NK-92 treated with Interleukin-12 subunit alpha and Interleukin-12 subunit beta, amount 100 ng/mL, for 24 hours (cell line): Measurements from ENCODE around the gene ATIC.

Experiments
- DNase-seq: peaks from one replicate; lab custom pipeline; 2025; lab: John Stamatoyannopoulos, UW

Gene ATIC

GRCh38 chr2:215361211-215361875 lies 49.5 kb downstream of the ATIC start:
- no peak for DNase-seq

DNA sequence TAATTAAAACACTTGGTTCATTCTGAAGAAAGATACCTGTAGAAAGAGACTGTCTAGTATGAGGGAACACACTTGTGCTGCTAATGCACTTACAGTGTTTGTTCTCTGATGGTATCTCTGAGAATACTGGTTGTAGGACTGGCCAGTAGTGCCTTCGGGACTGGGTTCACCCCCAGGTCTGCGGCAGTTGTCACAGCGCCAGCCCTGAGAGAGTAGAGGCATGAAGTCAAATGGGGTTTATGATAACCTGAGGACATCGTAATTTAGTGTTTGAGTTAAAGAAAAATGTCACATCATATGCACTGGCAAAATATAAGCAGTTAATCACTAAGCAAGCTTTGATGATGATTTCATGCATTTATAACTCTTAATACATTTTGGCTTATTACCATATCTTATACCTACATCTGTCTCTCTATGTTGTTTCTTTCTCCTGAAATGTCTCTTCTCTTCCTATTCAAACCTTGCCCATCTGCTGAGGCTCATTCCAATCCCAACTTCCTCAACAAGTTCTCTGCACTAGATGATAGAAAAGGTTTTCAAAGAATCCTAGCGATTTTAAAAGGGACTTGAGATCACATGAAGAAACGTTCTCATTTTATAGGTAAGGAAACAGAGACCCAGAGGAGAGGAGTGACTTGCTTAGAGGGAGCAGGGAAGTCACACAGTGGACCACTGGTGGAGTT lies 50.2 kb downstream of the ATIC start:
- no peak for DNase-seq

DNA sequence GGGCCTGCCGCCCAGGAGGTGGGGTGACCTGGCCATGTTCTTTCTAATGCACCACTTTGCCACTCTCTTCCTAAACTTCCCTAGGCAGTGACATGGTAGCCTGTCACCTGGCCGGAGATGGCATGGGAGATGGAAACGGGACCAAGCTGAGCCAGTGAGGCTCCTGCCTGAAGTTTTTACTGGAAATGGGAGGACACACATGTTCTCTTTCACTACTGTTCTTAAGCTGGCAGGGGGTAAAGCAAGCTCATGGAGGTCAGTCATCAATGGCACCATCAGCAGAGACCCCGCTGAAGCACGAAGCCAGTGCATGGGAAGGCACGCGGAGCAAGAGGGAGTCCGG lies 50.7 kb downstream of the ATIC start:
- no peak for DNase-seq

DNA sequence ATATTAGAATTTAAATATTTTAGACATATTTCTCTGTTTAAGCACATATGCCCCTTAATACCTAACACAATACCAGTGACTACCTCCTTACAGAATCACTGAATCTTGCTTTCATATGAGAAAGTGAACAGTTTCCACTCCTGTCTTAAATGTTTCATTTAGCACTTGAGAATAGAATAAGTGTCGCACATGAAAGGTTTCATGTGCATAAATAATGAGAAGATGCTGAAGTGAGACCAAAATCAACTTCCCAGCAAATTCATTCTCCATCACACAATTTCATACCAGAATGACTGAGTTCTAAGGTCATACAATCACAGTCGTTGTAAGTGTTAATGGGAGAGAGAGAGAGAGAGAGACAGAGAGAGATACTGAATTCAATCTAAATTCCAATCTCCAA lies 51.2 kb downstream of the ATIC start:
- no peak for DNase-seq

DNA sequence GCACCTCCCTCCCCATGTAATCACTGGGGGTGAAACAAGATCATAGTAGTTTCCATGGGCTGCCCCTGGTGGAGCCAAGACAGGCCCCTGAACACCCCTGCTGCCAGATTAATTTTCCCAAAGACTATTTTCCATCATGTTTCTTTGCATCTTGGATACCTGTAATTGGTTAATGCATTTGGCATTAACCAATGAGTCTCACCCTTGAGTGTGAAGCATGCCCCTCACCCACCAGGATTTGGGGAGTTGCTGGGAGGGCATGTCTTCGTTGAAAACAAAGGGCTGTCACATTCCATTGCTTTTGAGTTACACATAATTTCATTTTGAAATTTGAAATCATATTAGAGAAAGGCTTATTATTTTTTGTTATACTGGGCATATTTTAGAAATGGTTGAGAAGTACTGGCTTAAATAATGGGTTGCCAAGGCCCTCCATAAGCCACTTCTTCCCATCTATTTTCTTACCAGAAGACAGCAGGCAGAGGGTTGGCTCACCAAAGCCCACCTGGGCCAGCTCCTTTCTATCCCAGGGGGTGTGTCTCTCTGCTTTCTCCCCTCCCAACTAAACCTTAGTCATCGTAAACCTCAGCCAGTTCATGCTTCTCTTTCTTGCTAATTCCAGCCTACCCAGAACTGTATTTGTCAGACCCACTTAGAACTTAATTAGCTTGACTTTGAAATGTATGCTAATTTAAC lies 51.8 kb downstream of the ATIC start:
- no peak for DNase-seq

DNA sequence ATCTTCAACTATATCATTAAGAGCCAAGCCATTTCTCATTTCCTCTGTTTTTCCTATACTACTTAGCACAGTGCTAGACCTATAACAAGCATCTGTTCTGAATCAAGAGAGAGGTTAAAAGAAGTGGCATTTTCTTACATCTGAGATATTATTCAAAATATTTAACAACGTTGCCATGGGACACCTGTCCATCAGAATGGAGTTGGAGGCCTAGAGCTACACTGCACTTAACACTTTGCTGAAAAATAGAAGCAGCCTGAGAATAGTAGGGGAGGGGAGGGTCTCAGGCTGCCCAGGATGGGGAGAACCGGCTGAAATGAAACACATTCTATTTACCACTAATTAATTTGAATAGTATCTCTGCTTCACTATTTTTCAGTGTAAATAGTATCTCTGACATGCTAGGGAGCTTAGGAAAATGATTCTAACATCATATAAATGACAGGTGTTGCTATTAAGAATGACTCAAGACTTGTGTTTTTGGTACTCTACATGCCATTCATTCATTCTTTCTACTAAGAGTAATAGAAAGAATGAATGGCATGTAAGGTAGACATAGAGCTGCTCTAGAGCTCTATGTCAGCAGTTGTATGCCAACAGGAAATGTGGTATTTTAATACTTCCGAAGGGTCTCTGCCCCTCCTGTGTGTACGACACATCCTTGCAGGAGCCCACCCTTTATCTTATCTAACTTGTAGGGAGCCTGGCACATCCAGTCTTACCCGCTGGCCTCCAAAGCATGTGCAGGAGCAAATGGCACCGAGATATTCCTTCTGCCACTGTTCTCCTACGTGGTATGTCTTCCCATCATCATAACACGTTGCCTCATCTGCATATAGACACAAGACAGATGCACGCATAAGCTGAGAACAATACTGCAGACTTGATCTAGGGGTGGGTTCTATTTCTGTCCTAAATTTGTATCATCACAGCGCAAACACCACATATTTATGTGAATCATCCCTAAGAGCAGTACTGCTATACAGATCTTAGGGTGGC lies 52.6 kb downstream of the ATIC start:
- DNase-seq: no peak

DNA sequence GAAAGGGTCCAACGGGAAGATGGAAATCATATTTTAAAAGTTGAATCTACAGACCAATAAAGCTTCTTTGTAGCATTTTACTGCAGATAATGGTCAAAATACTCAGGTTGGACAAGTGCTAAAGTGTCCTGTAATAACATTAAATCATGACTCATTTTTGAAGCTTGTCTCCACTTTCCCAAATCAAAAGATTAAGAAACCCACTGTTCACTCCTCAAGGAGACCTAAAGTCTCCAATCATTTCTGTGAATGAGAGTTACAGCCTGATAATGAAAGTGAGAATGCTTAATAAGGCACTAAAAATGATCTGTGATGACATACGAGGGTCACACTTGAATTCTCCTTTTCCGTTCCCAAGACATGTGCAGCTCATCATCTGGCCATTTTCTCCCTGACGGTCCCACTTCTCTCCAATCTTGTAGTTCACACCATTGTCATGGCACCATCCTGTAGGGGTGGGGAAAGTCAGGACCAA lies 53.4 kb downstream of the ATIC start:
- DNase-seq: no peak

- no peak for DNase-seq
Measured at GRCh38 chr2:215366440-215367032, 54.7 kb downstream of the ATIC start.

DNA sequence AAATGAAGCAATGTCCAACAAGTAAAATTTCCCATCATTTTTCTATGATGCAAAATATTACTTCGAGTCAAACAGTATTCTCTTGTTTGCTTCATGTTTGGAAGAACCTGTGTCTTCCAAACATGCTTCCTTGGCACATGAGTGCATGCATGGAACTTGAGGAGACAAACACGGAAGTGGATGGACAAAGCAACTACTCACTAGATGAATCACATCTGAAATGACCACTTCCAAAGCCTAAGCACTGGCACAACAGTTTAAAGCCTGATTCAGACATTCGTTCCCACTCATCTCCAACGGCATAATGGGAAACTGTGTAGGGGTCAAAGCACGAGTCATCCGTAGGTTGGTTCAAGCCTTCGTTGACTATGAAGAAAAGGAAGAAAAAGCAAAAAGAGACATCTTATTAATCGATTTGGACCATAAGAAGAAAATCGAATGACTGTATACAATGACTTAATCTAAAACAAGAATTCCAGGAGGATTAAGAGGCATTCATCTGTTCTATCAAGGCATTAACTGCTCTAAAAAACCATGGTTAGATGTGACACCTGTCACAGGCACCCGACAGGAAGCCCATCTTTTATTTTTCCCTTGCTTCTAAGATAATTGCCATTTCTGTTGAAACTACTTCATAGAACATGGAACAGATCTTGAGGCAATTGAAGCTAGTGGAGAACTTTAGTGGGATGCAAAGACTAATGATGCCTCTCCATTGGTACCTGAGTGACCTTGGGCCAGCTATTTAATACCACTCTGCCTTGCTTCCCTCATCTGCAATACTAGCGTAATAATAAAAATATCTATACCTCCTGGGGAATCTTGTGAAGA lies 56.0 kb downstream of the ATIC start:
- DNase-seq: no peak

- DNase-seq: no peak
Measured at GRCh38 chr2:215368493-215368809, 56.6 kb downstream of the ATIC start.

DNA sequence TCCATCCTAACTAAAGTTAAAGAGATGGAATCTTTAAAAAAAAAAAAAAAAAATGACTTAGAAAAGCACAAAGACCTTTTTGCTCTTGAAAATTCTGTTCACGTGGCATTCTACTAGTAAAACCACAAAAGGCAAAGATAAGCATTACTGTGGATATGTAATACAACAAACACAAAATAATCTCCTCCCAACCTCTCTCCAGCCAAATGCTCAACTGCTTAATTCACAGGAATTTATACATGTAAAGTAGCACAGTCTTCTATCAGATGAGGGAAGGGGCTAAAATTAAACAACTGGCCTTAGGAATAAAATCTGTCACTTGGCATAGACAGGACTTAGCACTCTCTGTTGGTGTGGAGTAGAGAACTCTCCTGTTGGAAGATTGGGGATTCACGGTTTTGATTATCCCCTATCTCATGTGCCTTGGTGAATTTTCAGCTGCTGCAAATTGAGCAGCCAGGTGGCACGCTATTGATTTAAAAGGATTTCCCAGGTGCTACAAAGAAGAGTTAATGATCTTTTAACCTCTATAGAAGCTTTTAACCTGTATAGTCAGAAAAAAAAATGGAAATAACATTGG lies 57.4 kb downstream of the ATIC start:
- no peak for DNase-seq

DNA sequence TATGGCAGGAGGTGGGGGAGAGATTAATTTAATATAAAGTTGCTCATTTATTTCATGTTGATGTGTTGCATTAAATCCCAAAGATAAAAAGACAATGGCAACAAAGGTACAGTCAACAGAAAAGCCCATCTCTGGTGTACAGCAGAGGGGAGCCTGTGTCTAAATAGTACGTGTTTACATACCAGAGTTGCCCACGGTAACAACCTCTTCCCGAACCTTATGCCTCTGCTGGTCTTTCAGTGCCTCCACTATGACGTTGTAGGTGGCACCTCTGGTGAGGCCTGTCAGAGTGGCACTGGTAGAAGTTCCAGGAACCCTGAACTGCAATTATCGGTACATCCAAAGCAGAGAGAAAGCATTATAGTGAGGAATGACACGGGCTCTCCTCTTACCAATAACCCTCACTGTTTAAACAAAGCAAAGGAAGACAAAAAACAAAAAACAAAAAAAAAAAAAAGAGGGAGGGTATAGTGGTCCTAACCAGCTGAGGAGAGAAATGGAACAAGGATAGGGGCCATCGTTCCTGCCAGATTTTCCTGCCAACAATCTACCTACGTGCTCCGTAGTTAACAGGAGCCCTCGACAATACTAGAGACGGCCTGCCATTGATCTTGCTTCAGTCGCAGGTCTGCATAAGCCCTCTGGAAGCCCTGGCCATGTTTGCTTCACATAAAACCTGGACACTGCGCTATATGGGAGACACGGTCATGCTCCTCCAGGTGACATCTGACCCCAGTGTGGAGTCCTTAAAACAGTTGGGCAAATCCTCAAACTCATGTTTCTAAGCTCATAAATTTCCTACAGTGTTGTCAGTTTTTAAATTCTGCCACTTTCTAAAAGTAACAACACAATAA lies 58.5 kb downstream of the ATIC start:
- no peak for DNase-seq

GRCh38 chr2:215371915-215372897 lies 60.3 kb downstream of the ATIC start:
- no peak for DNase-seq

GRCh38 chr2:215372968-215373649 lies 61.2 kb downstream of the ATIC start:
- DNase-seq: no peak

GRCh38 chr2:215374002-215374401 lies 62.1 kb downstream of the ATIC start:
- no peak for DNase-seq

DNA sequence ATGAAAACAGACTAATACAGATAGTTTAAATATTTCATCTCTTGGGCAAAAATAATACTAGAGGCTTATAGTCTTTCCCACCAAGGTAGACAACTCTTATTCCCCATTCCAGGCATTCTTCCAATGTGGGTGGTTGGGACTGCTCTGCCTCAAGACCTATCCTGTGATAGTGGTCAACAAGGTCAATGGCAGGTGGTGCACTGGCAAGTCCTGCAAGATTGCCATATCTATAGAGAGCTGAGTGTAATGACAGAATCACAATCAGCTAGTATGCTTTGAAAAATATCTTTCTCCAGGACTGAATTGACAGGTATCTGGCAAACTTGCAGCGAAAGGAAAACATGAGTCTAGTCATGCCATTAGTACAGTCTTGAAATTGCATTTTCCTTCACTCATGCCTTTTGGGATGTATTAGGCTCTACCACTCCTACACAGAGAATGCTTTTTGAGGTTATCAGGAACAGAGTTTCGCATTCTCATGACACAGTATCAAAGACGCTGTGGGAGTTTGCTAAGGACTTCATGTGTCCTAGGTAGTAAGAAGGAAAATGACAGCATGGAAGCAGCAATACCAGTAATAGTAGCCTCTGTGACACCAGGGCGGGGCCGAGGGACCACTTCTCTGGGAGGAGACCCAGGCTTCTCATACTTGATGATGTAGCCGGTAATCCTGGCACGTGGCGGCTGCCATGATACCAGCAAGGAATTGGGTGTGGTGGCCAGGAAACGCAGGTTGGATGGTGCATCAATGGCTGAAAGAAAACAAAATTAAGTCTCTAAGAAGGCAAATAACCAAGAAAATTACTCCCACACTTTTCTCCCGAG lies 63.0 kb downstream of the ATIC start:
- DNase-seq: no peak

- no peak for DNase-seq
Measured at GRCh38 chr2:215375467-215375830, 63.6 kb downstream of the ATIC start.
